Measurements from ENCODE around the gene PNPO. TPM values are rescaled to one million over a fixed set of nuclear protein-coding genes. Genes with fewer than 3 reads are reported as not detected.

Gene PNPO
- polyA plus RNA-seq, 1 experiment, result 19.6 TPM

- CTCF ChIA-PET, result interaction anchor here (2.0 to 19.6 kb wide), 5 partner anchors 7 to 60 kb away, joined by 10 to 380 read pairs (median 64); partner anchors contain the start of gene CDK5RAP3
- no peak overlapping the region for H3K4me3 ChIP-seq (ENCODE audit: low read depth, low read length)
- H3K36me3 ChIP-seq (ENCODE audit: control insufficient read depth, insufficient read depth, low read length), result no peaks in the 10 kb centered on the region
- no peak for DNase-seq (ENCODE audit: low read depth)
- TF ChIP-seq CTCF (IDR thresholded peaks at IDR 0.05; ENCODE audit: insufficient read depth, low read depth, low read length), result no peak
- H3K27me3 ChIP-seq (ENCODE audit: control insufficient read depth, insufficient read depth, low read length), result peaks cover 2% of the 10 kb centered on the region; the same call in 1 of the 2 replicates
- POLR2A ChIA-PET, result no interaction called here
These were observed 14.4 kb downstream of the PNPO start for GRCh38 chr17:47955497-47956461.

GRCh38 chr17:47956791-47957590, 15.6 kb downstream of the PNPO start:
- ChIA-PET POLR2A (no interaction called here), CTCF (interaction anchor here (0.7 to 19.6 kb wide), 9 partner anchors 8 to 116 kb away, joined by 3 to 380 read pairs (median 6); partner anchors contain the start of genes CDK5RAP3 and SCRN2)
- H3K27me3 ChIP-seq (ENCODE audit: control insufficient read depth, insufficient read depth, low read length), result peaks cover 2% of the 10 kb centered on the region; the same call in 1 of the 2 replicates
- H3K4me3 ChIP-seq (ENCODE audit: low read depth, low read length), result no peak overlapping the region
- no peak for TF ChIP-seq CTCF (IDR thresholded peaks at IDR 0.05; ENCODE audit: insufficient read depth, low read depth, low read length)
- no peak for DNase-seq (ENCODE audit: low read depth)
- H3K36me3 ChIP-seq (ENCODE audit: control insufficient read depth, insufficient read depth, low read length), result no peaks in the 10 kb centered on the region

GRCh38 chr17:47957591-47958490, 16.5 kb downstream of the PNPO start, which contains the start of gene PRR15L:
Gene PRR15L, minus strand, starts transcription at chr17:47957883. Its CDS starts 4,649 bp downstream, at chr17:47953234.
- Histone ChIP-seq H3K27me3 (ENCODE audit: control insufficient read depth, insufficient read depth, low read length) (peaks cover 2% of the 10 kb centered on the region; the same call in 1 of the 2 replicates), H3K36me3 (ENCODE audit: control insufficient read depth, insufficient read depth, low read length) (no peaks in the 10 kb centered on the region), H3K4me3 (ENCODE audit: low read depth, low read length) (no peak within 1 kb of the TSS)
- ChIA-PET CTCF (interaction anchor here (1.0 to 19.6 kb wide), 7 partner anchors 9 to 117 kb away, joined by 3 to 380 read pairs (median 12); partner anchors contain the start of genes CDK5RAP3 and SCRN2), POLR2A (no interaction called here)
- no peak for DNase-seq (ENCODE audit: low read depth)
- TF ChIP-seq CTCF (IDR thresholded peaks at IDR 0.05; ENCODE audit: insufficient read depth, low read depth, low read length), result no peak

GRCh38 chr17:47959825-47960655, 18.7 kb downstream of the PNPO start:
- no peak for TF ChIP-seq CTCF (IDR thresholded peaks at IDR 0.05; ENCODE audit: insufficient read depth, low read depth, low read length)
- no peak for DNase-seq (ENCODE audit: low read depth)
- CTCF ChIA-PET, result interaction anchor here (0.9 to 19.6 kb wide), 7 partner anchors 9 to 56 kb away, joined by 3 to 304 read pairs (median 6); partner anchors contain the start of genes CDK5RAP3 and PNPO
- Histone ChIP-seq H3K27me3 (ENCODE audit: control insufficient read depth, insufficient read depth, low read length) (peaks cover 2% of the 10 kb centered on the region; the same call in 1 of the 2 replicates), H3K4me3 (ENCODE audit: low read depth, low read length) (no peak overlapping the region), H3K36me3 (ENCODE audit: control insufficient read depth, insufficient read depth, low read length) (no peaks in the 10 kb centered on the region)
- POLR2A ChIA-PET, result no interaction called here
